SIG-M5 treated with dmso at 0.1 percent for 504 hours (cell line): ENCODE data around the gene GOLM1.

ENCODE experiments used
- DNase-seq: peaks from one replicate; lab custom pipeline; 2025; ENCODE audit not compliant: unreplicated experiment; lab: John Stamatoyannopoulos, UW

GOLM1 gene

DNA sequence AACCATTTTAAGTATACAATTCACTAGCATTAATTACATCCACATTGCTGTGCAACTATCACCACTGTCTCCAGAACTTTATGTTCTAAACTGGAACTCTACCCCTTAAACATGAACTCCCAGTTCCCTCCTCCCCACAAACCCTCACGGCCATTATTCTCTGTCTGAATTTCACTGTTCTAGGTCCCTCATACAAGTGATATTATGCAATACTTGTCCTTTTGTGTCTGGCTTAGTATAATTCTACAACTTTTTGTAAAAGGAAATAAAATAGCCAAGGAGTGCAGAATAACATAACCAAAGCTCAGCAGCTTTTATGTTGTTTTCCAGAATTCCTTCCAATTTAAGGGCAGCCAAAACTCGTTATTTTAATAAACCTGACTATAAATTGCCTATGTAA is 105.2 kb downstream of the GOLM1 start:
- DNase-seq: no peak

DNA sequence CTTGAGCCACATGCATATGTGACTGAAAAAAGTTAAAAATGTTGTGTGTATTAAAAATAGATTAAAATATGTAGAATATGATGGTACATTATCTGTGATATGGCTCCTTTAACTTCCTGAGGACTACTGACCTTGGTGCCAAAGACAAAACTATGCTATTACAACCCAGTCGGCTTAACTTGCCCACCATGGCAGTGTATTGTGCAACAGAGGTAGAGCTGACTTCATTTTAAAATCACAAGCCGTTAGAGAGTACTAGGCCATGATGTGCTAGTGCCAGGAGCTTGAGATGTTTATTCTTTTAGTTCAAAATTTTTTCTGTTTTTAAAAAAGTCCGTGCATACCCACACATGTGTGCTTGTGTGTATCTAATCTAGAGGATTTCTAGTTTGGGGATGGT is 112.1 kb downstream of the GOLM1 start:
- no peak for DNase-seq

DNA sequence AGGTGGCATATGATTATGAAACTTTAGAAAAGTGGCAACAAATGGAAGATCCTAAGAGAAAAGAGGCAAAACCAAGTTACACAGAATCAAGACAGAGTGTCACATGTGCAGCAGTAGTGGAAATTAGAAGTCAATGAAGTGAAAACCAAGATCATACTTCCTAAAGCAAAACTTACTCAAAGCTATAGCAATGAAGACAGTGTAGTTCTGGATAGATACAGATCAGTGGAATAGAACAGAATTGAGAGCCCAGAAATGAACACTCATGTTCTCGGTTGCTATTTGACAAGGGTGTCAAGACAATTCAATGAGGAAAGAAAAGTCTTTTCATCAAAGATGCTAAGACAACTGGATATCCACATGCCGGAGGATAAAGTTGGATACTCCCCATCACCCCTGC is 114.9 kb downstream of the GOLM1 start:
- no peak for DNase-seq

DNA sequence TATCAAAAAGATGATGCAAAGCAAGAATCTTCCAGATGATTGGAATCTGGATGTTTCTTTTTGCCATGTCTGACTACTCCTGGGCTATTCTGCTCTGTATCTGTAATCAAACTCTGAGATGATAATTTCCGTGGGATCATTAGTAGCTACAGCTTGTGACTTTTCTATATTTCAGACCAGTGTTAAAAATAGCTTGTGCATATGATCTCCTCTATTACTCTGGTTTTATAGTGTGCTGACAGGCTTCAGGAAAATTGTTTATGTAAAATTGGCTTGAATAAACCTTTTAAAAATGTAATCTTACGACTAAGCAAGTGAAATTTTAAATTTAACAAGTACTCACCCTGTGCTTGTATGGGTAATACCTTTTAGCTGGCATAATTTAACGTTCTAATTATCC is 118.0 kb downstream of the GOLM1 start:
- DNase-seq: no peak

DNA sequence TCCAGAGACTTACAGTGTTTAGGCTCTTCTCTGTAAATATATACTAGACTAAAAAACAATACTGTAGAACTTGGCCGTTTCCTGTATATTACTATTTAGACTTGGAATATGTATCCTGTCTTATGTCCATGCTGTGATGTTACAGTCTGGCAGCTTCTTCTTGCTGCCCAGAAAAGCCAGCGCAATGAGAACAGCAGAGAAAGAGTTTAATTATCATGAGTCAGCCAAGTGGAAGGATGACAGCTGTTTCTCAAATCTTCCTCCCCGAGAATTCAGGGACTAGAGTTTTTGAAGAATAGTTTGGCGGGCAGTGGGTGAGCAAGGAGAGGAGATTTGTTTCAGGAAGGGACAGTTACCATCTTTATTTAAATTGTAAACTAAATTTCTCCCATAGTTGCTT is 120.9 kb downstream of the GOLM1 start:
- DNase-seq: no peak
